Left renal pelvis (tissue), 4 donors: ENCODE measurements around the gene ME1. TPM values are rescaled to one million over a fixed set of nuclear protein-coding genes. Genes with fewer than 3 reads are reported as not detected.
"Not testable (repeated sequence)": the region's sequence is repeated elsewhere in the genome, so short reads cannot be mapped to it uniquely, and the experiment has no call there.

Source experiments
- DNase-seq, 4 donors: peaks; one replicate each; pipeline ENCODE4 v3.0.0-alpha.2; 2013; ENCODE audit warnings: low read depth in 4 of 4, low spot score in 3 of 4
- polyA plus RNA-seq, 4 donors: library from polyadenylated mRNA; unstranded; fragments of 120-200 nt; gene quantifications; one replicate each; pipeline ENCODE4 v1.2.1, GENCODE V29; 2013; ENCODE audit not compliant: insufficient read length in 4 of 4

ME1 gene
- polyA plus RNA-seq: 1 to 10 TPM; 2.3 to 4.3 (median 3.6) TPM

DNA sequence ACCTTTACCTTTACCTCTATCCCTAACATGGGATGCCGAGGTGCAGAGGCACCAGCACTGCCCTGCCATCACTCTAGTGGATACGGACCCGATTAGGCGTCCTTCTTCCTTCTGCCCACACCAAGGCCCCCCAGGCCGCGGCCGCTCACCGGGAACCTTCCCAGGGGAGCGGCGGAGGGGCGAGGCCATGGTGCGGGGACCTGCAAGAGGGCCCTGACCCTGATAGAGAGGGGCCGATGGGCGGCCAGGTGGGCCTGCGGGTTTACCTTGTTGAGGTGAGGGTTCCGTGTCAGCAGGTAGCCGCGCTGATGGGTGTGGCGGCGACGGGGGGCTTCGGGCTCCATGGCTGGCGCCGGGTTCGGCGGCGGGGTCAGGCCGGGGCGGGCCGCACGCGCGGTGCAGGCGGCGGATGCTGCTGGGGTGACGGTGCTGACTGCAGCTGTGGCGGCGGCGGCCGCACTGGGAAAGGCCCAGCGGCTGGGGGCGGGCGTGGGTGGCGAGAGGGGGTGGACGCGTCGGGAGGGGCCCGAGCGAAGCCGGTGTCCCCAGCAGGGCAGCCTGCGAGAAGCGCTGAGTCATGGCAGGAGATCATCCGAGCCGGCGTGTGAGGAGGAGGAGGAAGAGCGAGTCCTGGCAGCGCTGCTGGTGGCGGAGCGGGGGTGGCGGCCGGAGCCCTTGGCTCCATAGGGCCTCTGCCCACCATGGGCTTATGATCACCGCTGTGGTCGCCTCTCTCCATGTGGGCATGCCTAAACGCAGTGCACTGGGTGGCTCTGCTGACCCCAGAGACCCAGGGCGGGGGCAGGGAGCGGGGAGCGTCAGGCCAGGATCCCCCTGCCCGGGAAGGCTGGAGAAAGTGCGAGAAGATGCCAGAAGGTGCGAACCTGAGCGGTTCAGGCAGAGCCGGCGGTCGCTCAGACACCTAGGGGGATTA is at the start of gene ME1:
Gene ME1, minus strand, starts transcription at position 441 of the 934 bp plus-strand sequence. Its CDS starts 97 bp downstream, at position 344.
- DNase-seq: peak in 1 of 4 donors; percentile 18

DNA sequence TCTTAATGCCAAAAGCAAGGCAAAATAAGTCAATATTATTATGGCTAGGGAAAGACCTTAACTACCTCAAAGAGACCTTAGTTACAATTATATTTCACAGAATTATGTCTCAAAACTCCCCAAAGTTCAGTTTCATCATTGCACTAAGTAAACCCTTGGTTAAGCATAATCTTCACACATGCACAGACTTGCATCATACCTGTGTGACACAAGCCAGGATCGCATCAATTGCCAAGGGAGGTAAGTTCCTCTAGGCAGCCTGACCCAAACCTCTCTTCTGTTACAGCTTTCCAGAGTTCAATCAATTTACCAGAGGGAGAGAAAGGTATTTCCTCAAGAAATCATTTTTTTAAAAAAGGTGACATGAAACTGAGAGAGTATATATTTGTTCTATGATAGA is 49.6 kb upstream of the ME1 start:
- DNase-seq: no peak

- DNase-seq: no peak
Measured at GRCh38 chr6:83479389-83479788, 48.5 kb upstream of the ME1 start.

DNA sequence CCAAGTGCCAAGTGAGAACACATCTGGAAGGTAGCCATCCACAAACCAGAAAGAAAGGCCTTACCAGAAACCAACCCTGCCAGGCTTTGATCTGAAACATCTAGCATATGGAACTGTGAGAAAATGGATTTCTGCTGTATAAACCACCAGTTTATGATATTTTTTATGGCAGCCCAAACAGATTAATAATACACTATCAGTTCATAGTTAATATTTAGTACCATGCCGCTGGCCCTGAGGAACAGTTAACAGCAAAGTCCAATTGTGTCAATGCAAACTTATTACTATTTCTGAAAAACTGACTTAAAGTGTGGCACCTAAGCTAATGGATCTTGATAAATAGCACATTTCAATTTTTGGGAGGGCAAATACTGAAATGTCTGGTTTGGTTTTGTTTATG is 46.1 kb upstream of the ME1 start:
- no peak for DNase-seq

DNA sequence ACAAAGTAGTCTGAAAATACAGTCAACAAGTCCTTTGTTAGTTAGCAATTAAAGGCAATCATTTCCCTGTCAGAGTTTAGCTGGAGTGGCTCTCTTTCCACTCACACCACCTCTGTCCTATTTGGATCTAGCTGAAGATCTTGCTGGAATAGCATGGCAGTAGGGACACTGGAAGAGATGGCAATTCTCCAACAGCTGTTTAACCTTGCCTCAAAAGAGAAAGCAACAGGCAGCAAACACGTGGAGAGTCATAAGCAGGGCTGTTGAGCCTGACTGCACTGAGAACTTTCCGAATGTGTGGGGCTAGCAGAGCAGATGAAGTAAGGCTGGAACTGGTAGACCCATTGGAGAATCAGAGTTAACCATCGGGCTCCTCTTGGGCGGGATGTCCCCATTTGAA is 43.5 kb upstream of the ME1 start:
- DNase-seq: no peak

DNA sequence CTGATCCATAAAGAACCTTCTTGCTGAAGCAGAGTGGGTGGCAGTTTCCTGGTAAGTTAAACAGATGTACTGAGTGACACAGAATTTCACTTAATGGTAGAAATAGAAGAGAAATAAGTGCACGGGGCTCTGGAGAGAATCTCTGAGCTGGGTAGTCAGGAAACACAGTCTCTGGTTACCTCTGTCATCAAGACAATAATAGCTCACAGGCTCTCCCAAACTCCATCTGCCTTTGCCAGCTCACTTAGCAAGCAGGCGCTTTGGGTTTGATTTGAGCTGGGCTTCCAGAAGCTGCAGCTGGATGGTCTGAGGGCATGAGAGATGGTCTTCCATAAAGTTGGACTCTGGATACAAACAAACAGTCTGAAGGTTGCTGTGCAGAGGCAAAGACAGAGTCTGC is 41.9 kb upstream of the ME1 start:
- DNase-seq: no peak

GRCh38 chr6:83470587-83470986 is 39.7 kb upstream of the ME1 start:
- DNase-seq: no peak

GRCh38 chr6:83470001-83470400 is 39.1 kb upstream of the ME1 start:
- no peak for DNase-seq

- no peak for DNase-seq
Measured at GRCh38 chr6:83467620-83468036, 36.8 kb upstream of the ME1 start.

GRCh38 chr6:83466328-83466727 is 35.5 kb upstream of the ME1 start:
- no peak for DNase-seq

- no peak for DNase-seq
Measured at GRCh38 chr6:83464381-83465140, 33.7 kb upstream of the ME1 start.

GRCh38 chr6:83463886-83464285 is 33.0 kb upstream of the ME1 start:
- DNase-seq: no peak

GRCh38 chr6:83462524-83462923 is 31.7 kb upstream of the ME1 start:
- no peak for DNase-seq

DNA sequence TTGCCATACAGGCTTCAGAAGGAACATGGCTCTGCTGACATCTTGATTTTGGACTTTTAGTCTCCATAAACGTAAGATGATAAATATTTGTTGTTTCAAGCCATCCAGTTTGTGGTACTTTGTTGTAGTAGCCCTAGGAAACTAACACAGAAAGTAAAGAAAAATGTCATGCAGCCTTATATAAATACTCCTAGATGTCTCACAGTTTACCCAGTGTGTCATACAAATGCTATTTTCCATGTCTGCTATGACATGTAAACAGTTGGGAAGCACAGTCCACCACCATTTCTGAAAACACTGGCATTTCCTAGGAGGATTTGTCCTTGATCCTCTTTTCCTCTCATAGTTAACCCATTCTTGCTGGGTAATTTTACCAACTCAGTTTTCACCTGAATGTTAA is 30.6 kb upstream of the ME1 start:
- no peak for DNase-seq

GRCh38 chr6:83459663-83460062 is 28.8 kb upstream of the ME1 start:
- DNase-seq: no peak

DNA sequence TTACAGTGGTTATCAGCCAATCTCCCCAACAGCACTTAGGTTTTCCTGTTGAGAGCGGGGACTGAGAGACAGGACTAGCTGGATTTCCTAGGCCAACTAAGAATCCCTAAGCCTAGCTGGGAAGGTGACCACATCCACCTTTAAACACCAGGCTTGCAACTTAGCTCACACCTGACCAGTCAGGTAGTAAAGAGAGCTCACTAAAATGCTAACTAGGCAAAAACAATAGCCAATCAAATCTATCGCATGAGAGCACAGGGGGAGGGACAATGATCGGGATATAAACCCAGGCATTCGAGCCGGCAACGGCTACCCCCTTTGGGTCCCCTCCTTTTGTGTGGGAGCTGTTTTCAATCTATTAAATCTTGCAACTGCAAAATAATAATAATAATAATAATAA is 19.2 kb upstream of the ME1 start:
- DNase-seq: not testable (repeated sequence)

DNA sequence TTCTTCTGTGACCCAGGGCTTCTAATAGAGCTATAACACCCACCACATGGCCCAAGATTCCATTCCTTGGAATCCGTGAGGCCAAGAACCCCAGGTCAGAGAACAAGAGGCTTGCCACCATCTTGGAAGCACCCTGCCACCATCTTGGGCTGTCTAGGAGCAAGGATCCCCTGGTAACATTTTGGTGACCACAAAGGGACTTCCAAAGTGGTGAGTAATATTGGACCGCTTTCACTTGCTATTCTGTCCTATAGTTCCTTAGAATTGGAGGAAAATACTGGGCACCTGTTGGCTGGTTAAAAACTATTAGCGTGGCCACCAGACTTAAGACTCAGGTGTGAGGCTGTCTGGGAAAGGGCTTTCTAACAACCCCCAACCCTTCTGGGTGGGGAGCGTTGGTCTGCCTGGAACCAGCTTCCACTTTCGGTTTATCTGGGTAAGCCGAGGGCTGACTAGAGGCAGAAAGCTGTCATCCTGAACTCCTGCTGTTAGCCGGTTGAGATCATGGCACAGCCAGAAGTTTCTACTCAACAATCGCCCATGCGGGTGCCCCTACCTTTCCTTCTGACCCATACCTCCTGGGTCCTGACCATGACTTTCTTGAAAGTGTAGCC is 13.3 kb upstream of the ME1 start:
- not testable (repeated sequence) for DNase-seq

DNA sequence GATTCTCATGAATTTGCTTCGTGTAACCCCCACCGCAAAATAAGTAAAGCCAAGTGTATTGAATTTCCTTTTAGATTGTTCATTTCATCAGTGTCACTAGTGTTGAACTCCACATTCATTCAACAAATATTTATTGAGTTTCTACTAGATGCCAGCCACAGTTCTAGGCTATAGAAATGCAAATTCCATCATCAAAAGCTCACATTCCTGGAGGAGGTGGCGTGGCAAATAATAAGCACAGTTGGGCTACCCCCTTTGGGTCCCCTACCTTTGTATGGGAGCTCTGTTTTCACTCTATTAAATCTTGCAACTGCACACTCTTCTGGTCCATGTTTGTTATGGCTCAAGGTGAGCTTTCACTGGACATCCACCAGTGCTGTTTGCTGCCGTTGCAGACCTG is 12.7 kb upstream of the ME1 start:
- DNase-seq: no peak

- DNase-seq: no peak
Measured at GRCh38 chr6:83442752-83443151, 11.9 kb upstream of the ME1 start.

DNA sequence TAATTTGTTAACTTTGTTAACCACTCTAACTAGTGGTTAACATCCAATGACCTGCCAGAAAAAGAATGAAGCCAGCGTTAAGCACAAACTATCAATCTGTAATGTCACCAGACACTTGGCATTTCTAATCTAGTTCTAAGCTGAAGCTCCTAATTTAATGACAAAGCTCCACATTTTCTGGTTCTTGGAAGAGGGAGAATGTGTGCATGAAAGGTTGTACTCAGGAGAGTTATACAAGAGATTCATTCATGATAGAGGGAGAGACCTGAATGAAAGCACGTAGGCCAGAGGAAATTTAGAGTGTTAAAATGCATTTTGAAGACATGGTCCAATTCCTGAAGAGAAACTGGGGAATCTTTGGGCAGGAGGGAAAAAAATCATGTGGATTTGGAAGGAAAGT is 8.3 kb upstream of the ME1 start:
- DNase-seq: no peak

GRCh38 chr6:83436674-83437073 is 5.8 kb upstream of the ME1 start:
- no peak for DNase-seq
